MCF 10A (cell line): ENCODE measurements around the gene RPS16. TPM values are rescaled to one million over a fixed set of nuclear protein-coding genes. Genes with fewer than 3 reads are reported as not detected.

Experiments
- BruUV-seq: library from RNA; stranded (reverse); fragments of 400-500 nt; replicated peaks from 2 replicates; lab custom pipeline; 2021; lab: Mats Ljungman, UMichigan
- CTCF ChIA-PET: fragments of 300-600 bp; sonication (Branson Sonifier 250); formaldehyde crosslinking; extraction: SDS; loops from one replicate; lab custom pipeline; 2021; ENCODE audit warnings: antibody characterized with exemption, inconsistent platforms; lab: Yijun Ruan, JAX
- POLR2A ChIA-PET: fragments of 300-600, 350-650 bp; sonication (Branson Sonifier 250); formaldehyde crosslinking; extraction: SDS; loops from one replicate; lab custom pipeline; 2020; ENCODE audit warnings: antibody characterized with exemption, inconsistent platforms; lab: Yijun Ruan, JAX
- DNase-seq: peaks from one replicate; pipeline ENCODE4 v3.0.0-alpha.2; 2018; ENCODE audit not compliant: unreplicated experiment
- H3K27ac Mint-ChIP-seq: one replicate; pipeline ENCODE4 v1.8.0; 2022; ENCODE audit warnings: mild to moderate bottlenecking, low read depth, mixed read lengths; ENCODE audit not compliant: unreplicated experiment
- H3K27me3 Mint-ChIP-seq: one replicate; pipeline ENCODE4 v1.8.0; 2022; ENCODE audit warnings: mixed read lengths; ENCODE audit not compliant: insufficient read depth, unreplicated experiment
- H3K36me3 Mint-ChIP-seq: one replicate; pipeline ENCODE4 v1.8.0; 2022; ENCODE audit warnings: mild to moderate bottlenecking, moderate library complexity, mixed read lengths; ENCODE audit not compliant: insufficient read depth, unreplicated experiment
- H3K4me1 Mint-ChIP-seq: one replicate; pipeline ENCODE4 v1.8.0; 2022; ENCODE audit warnings: mixed read lengths; ENCODE audit not compliant: insufficient read depth, unreplicated experiment
- H3K4me3 Mint-ChIP-seq: one replicate; pipeline ENCODE4 v1.8.0; 2022; ENCODE audit warnings: mild to moderate bottlenecking, moderate library complexity, mixed read lengths; ENCODE audit not compliant: unreplicated experiment
- H3K9me3 Mint-ChIP-seq: one replicate; pipeline ENCODE4 v1.8.0; 2022; ENCODE audit warnings: mixed read lengths; ENCODE audit not compliant: unreplicated experiment
- intact Hi-C: fragments of 100-400 bp; cut with micrococcal nuclease; formaldehyde crosslinking; loops from 2 replicates; pipeline ENCODE4 v1.14.1; 2022
- total RNA-seq: library from RNA; stranded (reverse); gene quantifications from 2 replicates; pipeline ENCODE4 v1.2.3, GENCODE V29; 2022
- TF ChIP-seq, protein P1 (sequence below): fragments of 200-600 bp; IDR thresholded peaks from one replicate; pipeline ENCODE4 v1.8.0; 2022; ENCODE audit warnings: antibody characterized with exemption, mild to moderate bottlenecking; ENCODE audit not compliant: unreplicated experiment

RPS16 gene
- total RNA-seq, 1 experiment from 2014 or later: 2,909 TPM

DNA sequence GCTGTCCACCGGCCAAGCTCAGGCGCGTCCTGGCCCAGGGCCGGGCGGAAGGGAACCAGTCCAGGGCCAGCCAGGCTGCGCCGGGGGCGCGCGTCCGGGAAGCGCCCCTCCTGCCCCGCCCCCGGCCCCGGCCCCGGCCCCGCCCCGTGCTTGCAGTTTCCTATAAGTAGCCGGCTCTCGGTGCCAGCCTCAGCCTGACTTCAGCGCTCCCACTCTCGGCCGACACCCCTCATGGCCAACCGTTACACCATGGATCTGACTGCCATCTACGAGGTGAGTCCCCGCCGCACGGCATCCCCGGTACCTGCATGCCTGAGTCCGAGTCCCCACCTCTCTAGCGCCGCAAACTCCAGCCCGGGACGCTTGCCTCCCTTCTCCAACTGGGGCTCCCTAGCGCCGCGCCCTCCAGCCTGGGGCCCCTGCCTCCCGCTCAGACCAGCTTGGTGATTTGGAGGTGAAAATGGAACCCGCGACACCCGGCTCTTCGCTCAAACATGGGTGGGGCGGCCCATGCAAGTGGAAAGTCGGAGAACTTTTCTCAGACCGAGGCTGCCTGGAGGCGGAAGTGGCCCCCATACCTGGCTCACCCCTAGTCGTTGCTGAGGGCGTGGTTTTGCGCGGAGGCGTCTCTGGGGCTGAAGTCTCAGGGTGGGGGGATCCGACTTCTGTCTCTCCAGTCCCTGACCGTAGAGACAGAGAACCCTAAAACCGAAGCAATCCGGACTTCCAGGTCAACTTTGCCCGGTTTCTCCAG lies 28.9 kb downstream of the RPS16 start, which contains the start of gene ZFP36:
TSS of gene ZFP36 (plus strand) at position 192 of the 754 bp plus-strand sequence. CDS start at position 250, 58 bp downstream.
- TSS peak; percentile 55 for BruUV-seq
- TF ChIP-seq, protein P1, sequence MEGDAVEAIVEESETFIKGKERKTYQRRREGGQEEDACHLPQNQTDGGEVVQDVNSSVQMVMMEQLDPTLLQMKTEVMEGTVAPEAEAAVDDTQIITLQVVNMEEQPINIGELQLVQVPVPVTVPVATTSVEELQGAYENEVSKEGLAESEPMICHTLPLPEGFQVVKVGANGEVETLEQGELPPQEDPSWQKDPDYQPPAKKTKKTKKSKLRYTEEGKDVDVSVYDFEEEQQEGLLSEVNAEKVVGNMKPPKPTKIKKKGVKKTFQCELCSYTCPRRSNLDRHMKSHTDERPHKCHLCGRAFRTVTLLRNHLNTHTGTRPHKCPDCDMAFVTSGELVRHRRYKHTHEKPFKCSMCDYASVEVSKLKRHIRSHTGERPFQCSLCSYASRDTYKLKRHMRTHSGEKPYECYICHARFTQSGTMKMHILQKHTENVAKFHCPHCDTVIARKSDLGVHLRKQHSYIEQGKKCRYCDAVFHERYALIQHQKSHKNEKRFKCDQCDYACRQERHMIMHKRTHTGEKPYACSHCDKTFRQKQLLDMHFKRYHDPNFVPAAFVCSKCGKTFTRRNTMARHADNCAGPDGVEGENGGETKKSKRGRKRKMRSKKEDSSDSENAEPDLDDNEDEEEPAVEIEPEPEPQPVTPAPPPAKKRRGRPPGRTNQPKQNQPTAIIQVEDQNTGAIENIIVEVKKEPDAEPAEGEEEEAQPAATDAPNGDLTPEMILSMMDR: no peak
- ChIA-PET CTCF (interaction anchor here (0.6 to 1.9 kb wide), 5 partner anchors 9 to 78 kb away, joined by 3 to 7 read pairs (median 4); no protein-coding TSS in a partner anchor), POLR2A (interaction anchor here (0.6 to 4.3 kb wide), 8 partner anchors 10 to 1163 kb away, joined by 3 to 121 read pairs (median 9); partner anchors contain the start of genes MED29, PAF1, RPS16 and SUPT5H)
- Mint-ChIP-seq H3K27ac (peak within 1 kb of the TSS; percentile 92), H3K4me3 (peak within 1 kb of the TSS; percentile 94), H3K4me1 (peaks cover 37% of the 10 kb centered on the region), H3K9me3 (no peaks in the 10 kb centered on the region), H3K36me3 (peaks cover 60% of the 10 kb centered on the region), H3K27me3 (no peaks in the 10 kb centered on the region)
- intact Hi-C loops: no loop called here
- peak; percentile 90 for DNase-seq

DNA sequence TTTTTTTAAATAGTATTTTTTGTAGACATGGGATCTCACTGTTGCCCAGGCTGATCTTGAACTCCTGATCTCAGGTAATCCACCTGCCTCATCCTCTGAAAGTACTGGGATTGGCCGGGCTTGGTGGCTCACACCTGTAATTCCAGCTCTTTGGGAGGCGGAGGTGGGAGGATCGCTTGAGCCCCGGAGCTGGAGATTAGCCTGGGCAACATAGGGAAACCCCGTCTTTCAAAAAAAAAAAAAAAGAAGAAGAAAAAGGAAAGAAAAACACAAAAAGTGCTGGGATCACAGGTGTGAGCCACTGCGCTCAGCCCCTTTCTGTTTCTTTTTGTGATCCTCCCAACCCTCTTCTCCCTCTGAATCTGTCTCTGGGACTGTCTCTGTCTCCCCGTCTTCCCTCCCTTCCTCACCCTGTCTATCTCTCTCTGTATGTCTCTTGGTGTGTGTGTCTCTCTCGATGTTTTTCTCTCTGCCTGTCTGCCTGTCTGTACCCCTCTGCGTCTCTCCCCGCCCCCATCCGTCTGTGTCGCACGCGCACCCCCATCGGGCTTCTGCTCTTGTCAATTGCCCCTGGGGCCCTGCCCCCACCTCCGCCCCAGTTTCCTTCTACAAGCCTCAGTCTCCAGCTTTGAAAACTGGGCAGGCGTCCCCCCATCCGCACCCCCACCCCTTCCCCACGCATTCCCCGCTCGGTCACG lies 29.6 kb downstream of the RPS16 start:
- peaks cover 38% of the 10 kb centered on the region for H3K4me1 Mint-ChIP-seq
- BruUV-seq: no TSS peak
- intact Hi-C loops: no loop called here
- peak overlapping the region; percentile 94 for H3K4me3 Mint-ChIP-seq
- TF ChIP-seq, protein P1: no peak
- no peaks in the 10 kb centered on the region for H3K27me3 Mint-ChIP-seq
- peak overlapping the region; percentile 92 for H3K27ac Mint-ChIP-seq
- ChIA-PET POLR2A (interaction anchor here (0.8 to 4.3 kb wide), 6 partner anchors 9 to 39 kb away, joined by 4 to 121 read pairs (median 28); partner anchors contain the start of genes MED29, PAF1, RPS16 and SUPT5H), CTCF (interaction anchor here (0.6 to 1.5 kb wide), 3 partner anchors 8 to 77 kb away, joined by 3 to 7 read pairs (median 3); no protein-coding TSS in a partner anchor)
- H3K9me3 Mint-ChIP-seq: no peaks in the 10 kb centered on the region
- no peak for DNase-seq
- peaks cover 53% of the 10 kb centered on the region for H3K36me3 Mint-ChIP-seq

DNA sequence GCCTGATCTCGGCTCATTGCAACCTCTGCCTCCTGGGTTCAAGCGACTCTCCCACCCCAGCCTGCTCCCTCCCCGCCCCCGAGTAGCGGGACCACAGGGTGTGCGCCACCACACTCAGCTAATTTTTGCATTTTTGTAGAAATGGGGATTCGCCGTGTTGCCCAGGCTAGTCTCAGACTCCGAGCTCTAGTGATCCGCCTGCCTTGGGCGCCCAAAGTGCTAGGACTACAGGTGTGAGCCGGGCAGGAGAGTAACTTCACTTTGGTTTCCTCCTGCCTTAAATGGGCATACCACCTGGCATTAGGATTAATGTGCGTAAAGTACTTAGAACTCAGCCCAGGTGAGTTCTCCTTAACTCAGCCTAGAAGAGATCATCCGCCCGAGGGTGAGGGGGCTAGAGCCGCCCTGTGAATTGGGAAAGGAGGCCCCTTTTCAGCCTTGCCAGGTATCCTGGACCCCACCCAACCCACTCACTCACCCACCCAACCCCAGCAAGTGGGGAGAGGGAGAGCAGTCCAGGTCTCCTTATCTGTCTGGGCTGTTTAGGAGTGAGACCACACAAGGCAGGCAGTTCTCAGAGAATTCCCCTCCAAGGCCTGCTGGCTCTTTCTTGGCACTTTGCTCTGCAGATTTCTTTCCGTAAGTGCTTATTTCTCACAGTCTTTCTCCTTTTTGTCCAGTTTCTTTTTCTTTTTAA lies 30.3 kb downstream of the RPS16 start:
- Mint-ChIP-seq H3K4me3 (peak overlapping the region; percentile 94), H3K4me1 (peaks cover 32% of the 10 kb centered on the region), H3K27ac (peak overlapping the region; percentile 100), H3K27me3 (no peaks in the 10 kb centered on the region), H3K9me3 (no peaks in the 10 kb centered on the region), H3K36me3 (peaks cover 46% of the 10 kb centered on the region)
- TF ChIP-seq, protein P1: no peak
- POLR2A ChIA-PET: interaction anchor here (0.7 to 4.3 kb wide), 6 partner anchors 14 to 568 kb away, joined by 3 to 44 read pairs (median 24); partner anchors contain the start of genes MED29, PAF1, RPS16 and SUPT5H
- no TSS peak for BruUV-seq
- CTCF ChIA-PET: interaction anchor here (1.5 kb wide), 1 partner anchor 7 kb away, joined by 7 read pairs; no protein-coding TSS in a partner anchor
- intact Hi-C loops: no loop called here
- DNase-seq: no peak
